HepG2 (cell line): ENCODE measurements around the gene PRKG1. TPM values are rescaled to one million over a fixed set of nuclear protein-coding genes. Genes with fewer than 3 reads are reported as not detected.

ENCODE experiments used
- ATAC-seq: fragments of 200-7000 bp; cut with Tn5 transposase; 3 replicates; pipeline ENCODE4 v1.9.1; 2020; ENCODE audit warnings: mild to moderate bottlenecking, moderate library complexity
- BruUV-seq: library from RNA; stranded (reverse); fragments of 400-500 nt; replicated peaks from 2 replicates; lab custom pipeline; 2021; lab: Mats Ljungman, UMichigan
- CTCF ChIA-PET: fragments of 300-600 bp; formaldehyde crosslinking; extraction: SDS; loops from one replicate; lab custom pipeline; 2021; ENCODE audit warnings: low total read pairs, inconsistent platforms, low intra/inter-chr PET ratio; lab: Yijun Ruan, JAX
- POLR2A ChIA-PET: fragments of 350-600 bp; sonication (Branson Sonifier 250); formaldehyde crosslinking; loops from one replicate; lab custom pipeline; 2020; ENCODE audit warnings: antibody characterized with exemption, inconsistent platforms; lab: Yijun Ruan, JAX
- DNase-seq: peaks from one replicate; pipeline ENCODE4 v3.0.0-alpha.2; 2015; ENCODE audit warnings: low spot score
- FAIRE-seq: peaks from 3 replicates; lab custom pipeline; 2011; peaks lifted over from hg19 to GRCh38; lab: Jason Lieb, UNC
- H2AFZ ChIP-seq: one replicate; pipeline ENCODE4 v1.6.1; 2011; ENCODE audit warnings: low read length, inconsistent platforms
- H3K27ac ChIP-seq: fragments of 300-600 bp; 3 replicates; pipeline ENCODE4 v1.8.0; 2011; ENCODE audit warnings: mixed run types, mild to moderate bottlenecking, mixed read lengths, low read length, inconsistent platforms; ENCODE audit not compliant: insufficient read depth; ENCODE audit errors: extremely low read length
- H3K27me3 ChIP-seq, 2 experiments: fragments of 200-600 bp in 1 of 2; 2 replicates in 1 of 2; 3 replicates in 1 of 2; pipeline versions ENCODE4 v1.6.0 to v1.8.0; 2011; ENCODE audit warnings: low read length in 2 of 2, mild to moderate bottlenecking in 2 of 2, moderate library complexity in 2 of 2, inconsistent platforms in 1 of 2; ENCODE audit not compliant: insufficient read depth in 2 of 2, control insufficient read depth in 1 of 2
- H3K36me3 ChIP-seq, 2 experiments: fragments of 200-600 bp in 1 of 2; replicated peaks in 1 of 2; 2 replicates in 1 of 2; 3 replicates in 1 of 2; pipeline versions ENCODE4 v1.5.1 to v1.8.0; 2011; ENCODE audit warnings: low read length in 2 of 2, inconsistent platforms in 1 of 2; ENCODE audit not compliant: insufficient read depth in 2 of 2, control insufficient read depth in 1 of 2
- H3K4me1 ChIP-seq: 2 replicates; pipeline ENCODE4 v1.5.1; 2012; ENCODE audit warnings: low read length, inconsistent platforms; ENCODE audit not compliant: insufficient read depth
- H3K4me2 ChIP-seq: 2 replicates; pipeline ENCODE4 v1.6.0; 2011; ENCODE audit warnings: low read depth, low read length, inconsistent platforms
- H3K4me3 ChIP-seq, 3 experiments: fragments of 200-600 bp in 1 of 3; sonication (generic), shearing (Covaris generic) in 1 of 3; replicated peaks in 1 of 3; 2 replicates each; pipeline ENCODE4 v1.5.1; 2011 to 2016; ENCODE audit warnings: low read length in 3 of 3, inconsistent platforms in 2 of 3, low read depth in 2 of 3, mild to moderate bottlenecking in 2 of 3, control low read depth in 1 of 3, mixed read lengths in 1 of 3; ENCODE audit not compliant: insufficient read depth in 1 of 3
- H3K79me2 ChIP-seq: one replicate; pipeline ENCODE4 v1.6.1; 2011; ENCODE audit warnings: low read length, inconsistent platforms; ENCODE audit not compliant: insufficient read depth
- H3K9ac ChIP-seq: 2 replicates; pipeline ENCODE4 v1.6.0; 2011; ENCODE audit warnings: mild to moderate bottlenecking, low read depth, low read length, inconsistent platforms; ENCODE audit not compliant: insufficient read depth
- H3K9me3 ChIP-seq: 2 replicates; pipeline ENCODE4 v1.5.1; 2012; ENCODE audit warnings: mild to moderate bottlenecking, low read length
- H4K20me1 ChIP-seq: 2 replicates; pipeline ENCODE4 v1.6.0; 2011; ENCODE audit warnings: inconsistent platforms, mild to moderate bottlenecking, low read length, moderate library complexity; ENCODE audit not compliant: insufficient read depth
- CAMTA2 ChIP-seq: sonication (generic); formaldehyde crosslinking; IDR thresholded peaks from 2 replicates; pipeline ENCODE4 v1.4.0; 2020; ENCODE audit warnings: mild to moderate bottlenecking, missing genetic modification reagents, borderline replicate concordance
- CBX1 ChIP-seq: IDR thresholded peaks from one replicate; pipeline ENCODE4 v1.6.1; 2016; ENCODE audit warnings: antibody characterized with exemption, low read depth
- GPN1 ChIP-seq: sonication (generic); formaldehyde crosslinking; IDR thresholded peaks from 2 replicates; pipeline ENCODE4 v1.5.1; 2020; ENCODE audit warnings: missing genetic modification reagents, borderline replicate concordance
- JUNB ChIP-seq: sonication (generic); formaldehyde crosslinking; IDR thresholded peaks from 2 replicates; pipeline ENCODE4 v1.8.0; 2022; ENCODE audit warnings: missing genetic modification reagents, mild to moderate bottlenecking, borderline replicate concordance
- KDM4B ChIP-seq: sonication (generic); formaldehyde crosslinking; IDR thresholded peaks from 2 replicates; pipeline ENCODE4 v1.4.0; 2020; ENCODE audit warnings: missing genetic modification reagents
- KLF9 ChIP-seq: IDR thresholded peaks from 2 replicates; pipeline ENCODE4 v1.6.1; 2016; ENCODE audit warnings: low read depth
- MEIS1 ChIP-seq: sonication (generic); formaldehyde crosslinking; IDR thresholded peaks from 2 replicates; pipeline ENCODE4 v1.9.0; 2021; ENCODE audit warnings: mild to moderate bottlenecking, missing genetic modification reagents, moderate library complexity, borderline replicate concordance
- PITX1 ChIP-seq: sonication (generic); formaldehyde crosslinking; IDR thresholded peaks from 2 replicates; pipeline ENCODE4 v1.5.1; 2020; ENCODE audit warnings: mild to moderate bottlenecking, missing genetic modification reagents
- ZNF12 ChIP-seq: sonication (generic); formaldehyde crosslinking; IDR thresholded peaks from 2 replicates; pipeline ENCODE4 v1.5.0; 2020; ENCODE audit warnings: missing genetic modification reagents
- ZNF260 ChIP-seq: sonication (generic); formaldehyde crosslinking; IDR thresholded peaks from 2 replicates; pipeline ENCODE4 v1.4.0; 2020; ENCODE audit warnings: missing genetic modification reagents, low read depth, mild to moderate bottlenecking, borderline replicate concordance
- ZNF460 ChIP-seq: sonication (generic); formaldehyde crosslinking; IDR thresholded peaks from 2 replicates; pipeline ENCODE4 v1.5.1; 2020; ENCODE audit warnings: missing genetic modification reagents, mild to moderate bottlenecking, borderline replicate concordance
- ZNF788 ChIP-seq: sonication (generic); formaldehyde crosslinking; IDR thresholded peaks from 2 replicates; pipeline ENCODE4 v1.5.0; 2020; ENCODE audit warnings: mild to moderate bottlenecking, missing genetic modification reagents, borderline replicate concordance
- in situ Hi-C: cut with HindIII; loops from 2 replicates; pipeline ENCODE4 v1.10.0; 2017; ENCODE audit warnings: low pct_unique_long_range_greater_than_20kb; ENCODE audit not compliant: extremely low pct_ligation_motif_present
- intact Hi-C: fragments of 100-400 bp; cut with micrococcal nuclease; formaldehyde crosslinking; loops from one replicate; pipeline ENCODE4 v1.10.0; 2022; ENCODE audit not compliant: unreplicated experiment
- polyA plus RNA-seq, 8 experiments: library from polyadenylated mRNA; depleted of rRNA in 3 of 8; stranded (reverse) in 7 of 8; unstranded in 1 of 8; fragments of >200 nt; fragmentation: Illumina TruSeq in 4 of 8; extraction: Trizol in 4 of 8; gene quantifications; 2 replicates each; pipeline versions ENCODE4 v1.2.1 to v1.2.3, GENCODE V29; 2011 to 2016; ENCODE audit warnings: low read depth in 4 of 8, missing spikeins in 1 of 8, mixed read lengths in 1 of 8; ENCODE audit not compliant: insufficient read depth in 1 of 8
- total RNA-seq, 5 experiments: library from RNA; depleted of rRNA; stranded (reverse); fragments of >200 nt; fragmentation: Illumina TruSeq; extraction: Trizol; gene quantifications; 2 replicates each; pipeline ENCODE4 v1.2.3, GENCODE V29; 2016; ENCODE audit warnings: low read depth in 1 of 5
- TF ChIP-seq, protein P1 (sequence below): sonication (generic); formaldehyde crosslinking; IDR thresholded peaks from 2 replicates; pipeline ENCODE4 v1.4.0; 2020; ENCODE audit warnings: missing genetic modification reagents
- TF ChIP-seq, protein P2 (sequence below): sonication (generic); formaldehyde crosslinking; IDR thresholded peaks from 2 replicates; pipeline ENCODE4 v1.4.0; 2020; ENCODE audit warnings: low read depth, missing genetic modification reagents
- TF ChIP-seq, protein P3 (sequence below): sonication (generic); formaldehyde crosslinking; IDR thresholded peaks from 2 replicates; pipeline ENCODE4 v1.8.0; 2022; ENCODE audit warnings: low read depth, missing genetic modification reagents
- TF ChIP-seq, protein P4 (sequence below): sonication (generic); formaldehyde crosslinking; IDR thresholded peaks from 2 replicates; pipeline ENCODE4 v1.8.0; 2022; ENCODE audit warnings: missing genetic modification reagents, mild to moderate bottlenecking, borderline replicate concordance
- TF ChIP-seq, protein P5 (sequence below): sonication (generic); formaldehyde crosslinking; IDR thresholded peaks from 2 replicates; pipeline ENCODE4 v1.4.0; 2020; ENCODE audit warnings: low read depth, mild to moderate bottlenecking, missing genetic modification reagents

The PRKG1 gene
- total and polyA plus RNA-seq, 2 of the 13 experiments (the other 11 are each of a cell fraction or from before 2014, with no cell fraction given), result 0.01 TPM; not detected in 1

DNA sequence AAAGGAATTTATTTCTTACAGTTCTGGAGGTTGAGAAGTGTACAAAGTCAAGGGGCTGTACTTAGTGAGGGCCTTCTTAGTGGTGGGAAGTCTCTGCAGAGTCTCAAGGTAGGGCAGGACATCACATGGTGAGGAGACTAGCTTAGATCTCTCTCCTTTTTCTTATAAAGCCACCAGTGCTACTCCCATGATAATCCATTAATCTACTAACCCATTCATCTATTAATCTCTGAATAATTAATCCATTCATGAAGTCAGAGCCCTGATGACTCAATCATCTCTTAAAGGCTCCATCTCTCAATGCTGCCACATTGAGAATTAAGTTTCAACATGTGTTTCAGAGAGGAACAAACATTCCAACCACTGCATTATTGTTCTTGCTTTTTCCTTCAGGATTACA lies 689.5 kb downstream of the PRKG1 start:
- H3K4me2 ChIP-seq, result no peak overlapping the region
- H4K20me1 ChIP-seq, result no peaks in the 10 kb centered on the region
- H3K27ac ChIP-seq, result no peak overlapping the region
- TF ChIP-seq, protein P1, sequence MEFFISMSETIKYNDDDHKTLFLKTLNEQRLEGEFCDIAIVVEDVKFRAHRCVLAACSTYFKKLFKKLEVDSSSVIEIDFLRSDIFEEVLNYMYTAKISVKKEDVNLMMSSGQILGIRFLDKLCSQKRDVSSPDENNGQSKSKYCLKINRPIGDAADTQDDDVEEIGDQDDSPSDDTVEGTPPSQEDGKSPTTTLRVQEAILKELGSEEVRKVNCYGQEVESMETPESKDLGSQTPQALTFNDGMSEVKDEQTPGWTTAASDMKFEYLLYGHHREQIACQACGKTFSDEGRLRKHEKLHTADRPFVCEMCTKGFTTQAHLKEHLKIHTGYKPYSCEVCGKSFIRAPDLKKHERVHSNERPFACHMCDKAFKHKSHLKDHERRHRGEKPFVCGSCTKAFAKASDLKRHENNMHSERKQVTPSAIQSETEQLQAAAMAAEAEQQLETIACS (CRISPR knock-in tag), result no peak
- no peak for TF ChIP-seq JUNB (CRISPR knock-in tag)
- TF ChIP-seq ZNF260, result no peak
- TF ChIP-seq ZNF788 (CRISPR knock-in tag), result no peak
- TF ChIP-seq CBX1, result no peak
- TF ChIP-seq PITX1 (CRISPR knock-in tag), result no peak
- no peak for TF ChIP-seq CAMTA2 (CRISPR knock-in tag)
- no peak for TF ChIP-seq MEIS1 (CRISPR knock-in tag)
- TF ChIP-seq ZNF12 (CRISPR knock-in tag), result no peak
- TF ChIP-seq, protein P2, sequence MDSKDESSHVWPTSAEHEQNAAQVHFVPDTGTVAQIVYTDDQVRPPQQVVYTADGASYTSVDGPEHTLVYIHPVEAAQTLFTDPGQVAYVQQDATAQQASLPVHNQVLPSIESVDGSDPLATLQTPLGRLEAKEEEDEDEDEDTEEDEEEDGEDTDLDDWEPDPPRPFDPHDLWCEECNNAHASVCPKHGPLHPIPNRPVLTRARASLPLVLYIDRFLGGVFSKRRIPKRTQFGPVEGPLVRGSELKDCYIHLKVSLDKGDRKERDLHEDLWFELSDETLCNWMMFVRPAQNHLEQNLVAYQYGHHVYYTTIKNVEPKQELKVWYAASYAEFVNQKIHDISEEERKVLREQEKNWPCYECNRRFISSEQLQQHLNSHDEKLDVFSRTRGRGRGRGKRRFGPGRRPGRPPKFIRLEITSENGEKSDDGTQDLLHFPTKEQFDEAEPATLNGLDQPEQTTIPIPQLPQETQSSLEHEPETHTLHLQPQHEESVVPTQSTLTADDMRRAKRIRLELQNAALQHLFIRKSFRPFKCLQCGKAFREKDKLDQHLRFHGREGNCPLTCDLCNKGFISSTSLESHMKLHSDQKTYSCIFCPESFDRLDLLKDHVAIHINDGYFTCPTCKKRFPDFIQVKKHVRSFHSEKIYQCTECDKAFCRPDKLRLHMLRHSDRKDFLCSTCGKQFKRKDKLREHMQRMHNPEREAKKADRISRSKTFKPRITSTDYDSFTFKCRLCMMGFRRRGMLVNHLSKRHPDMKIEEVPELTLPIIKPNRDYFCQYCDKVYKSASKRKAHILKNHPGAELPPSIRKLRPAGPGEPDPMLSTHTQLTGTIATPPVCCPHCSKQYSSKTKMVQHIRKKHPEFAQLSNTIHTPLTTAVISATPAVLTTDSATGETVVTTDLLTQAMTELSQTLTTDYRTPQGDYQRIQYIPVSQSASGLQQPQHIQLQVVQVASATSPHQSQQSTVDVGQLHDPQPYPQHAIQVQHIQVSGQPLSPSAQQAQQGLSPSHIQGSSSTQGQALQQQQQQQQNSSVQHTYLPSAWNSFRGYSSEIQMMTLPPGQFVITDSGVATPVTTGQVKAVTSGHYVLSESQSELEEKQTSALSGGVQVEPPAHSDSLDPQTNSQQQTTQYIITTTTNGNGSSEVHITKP (CRISPR knock-in tag), result no peak
- TF ChIP-seq ZNF460, result no peak
- no peak for TF ChIP-seq KLF9
- TF ChIP-seq GPN1 (CRISPR knock-in tag), result no peak
- TF ChIP-seq, protein P3, sequence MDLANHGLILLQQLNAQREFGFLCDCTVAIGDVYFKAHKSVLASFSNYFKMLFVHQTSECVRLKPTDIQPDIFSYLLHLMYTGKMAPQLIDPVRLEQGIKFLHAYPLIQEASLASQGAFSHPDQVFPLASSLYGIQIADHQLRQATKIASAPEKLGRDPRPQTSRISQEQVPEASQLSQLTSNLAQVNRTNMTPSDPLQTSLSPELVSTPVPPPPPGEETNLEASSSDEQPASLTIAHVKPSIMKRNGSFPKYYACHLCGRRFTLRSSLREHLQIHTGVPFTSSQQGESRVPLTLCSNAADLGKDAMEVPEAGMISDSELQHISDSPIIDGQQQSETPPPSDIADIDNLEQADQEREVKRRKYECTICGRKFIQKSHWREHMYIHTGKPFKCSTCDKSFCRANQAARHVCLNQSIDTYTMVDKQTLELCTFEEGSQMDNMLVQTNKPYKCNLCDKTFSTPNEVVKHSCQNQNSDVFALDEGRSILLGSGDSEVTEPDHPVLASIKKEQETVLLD, result no peak
- TF ChIP-seq, protein P4, sequence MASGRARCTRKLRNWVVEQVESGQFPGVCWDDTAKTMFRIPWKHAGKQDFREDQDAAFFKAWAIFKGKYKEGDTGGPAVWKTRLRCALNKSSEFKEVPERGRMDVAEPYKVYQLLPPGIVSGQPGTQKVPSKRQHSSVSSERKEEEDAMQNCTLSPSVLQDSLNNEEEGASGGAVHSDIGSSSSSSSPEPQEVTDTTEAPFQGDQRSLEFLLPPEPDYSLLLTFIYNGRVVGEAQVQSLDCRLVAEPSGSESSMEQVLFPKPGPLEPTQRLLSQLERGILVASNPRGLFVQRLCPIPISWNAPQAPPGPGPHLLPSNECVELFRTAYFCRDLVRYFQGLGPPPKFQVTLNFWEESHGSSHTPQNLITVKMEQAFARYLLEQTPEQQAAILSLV (CRISPR knock-in tag), result no peak
- no peak for TF ChIP-seq KDM4B (CRISPR knock-in tag)
- TF ChIP-seq, protein P5, sequence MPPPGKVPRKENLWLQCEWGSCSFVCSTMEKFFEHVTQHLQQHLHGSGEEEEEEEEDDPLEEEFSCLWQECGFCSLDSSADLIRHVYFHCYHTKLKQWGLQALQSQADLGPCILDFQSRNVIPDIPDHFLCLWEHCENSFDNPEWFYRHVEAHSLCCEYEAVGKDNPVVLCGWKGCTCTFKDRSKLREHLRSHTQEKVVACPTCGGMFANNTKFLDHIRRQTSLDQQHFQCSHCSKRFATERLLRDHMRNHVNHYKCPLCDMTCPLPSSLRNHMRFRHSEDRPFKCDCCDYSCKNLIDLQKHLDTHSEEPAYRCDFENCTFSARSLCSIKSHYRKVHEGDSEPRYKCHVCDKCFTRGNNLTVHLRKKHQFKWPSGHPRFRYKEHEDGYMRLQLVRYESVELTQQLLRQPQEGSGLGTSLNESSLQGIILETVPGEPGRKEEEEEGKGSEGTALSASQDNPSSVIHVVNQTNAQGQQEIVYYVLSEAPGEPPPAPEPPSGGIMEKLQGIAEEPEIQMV (CRISPR knock-in tag), result no peak
- no peak overlapping the region for H3K4me3 ChIP-seq
- no peaks in the 10 kb centered on the region for H3K9me3 ChIP-seq
- H3K27me3 ChIP-seq, result no peaks in the 10 kb centered on the region
- no peaks in the 10 kb centered on the region for H3K4me1 ChIP-seq
- ChIA-PET POLR2A (no interaction called here), CTCF (no interaction called here)
- H3K79me2 ChIP-seq, result no peaks in the 10 kb centered on the region
- intact Hi-C loops, result no loop called here
- in situ Hi-C loops, result no loop called here
- no TSS peak for BruUV-seq
- no peaks in the 10 kb centered on the region for H3K36me3 ChIP-seq
- DNase-seq (no peak), FAIRE-seq (no peak), ATAC-seq (no peak)
- H3K9ac ChIP-seq, result no peak overlapping the region
- no peak overlapping the region for H2AFZ ChIP-seq
